Stimulated activated CD8-positive, alpha-beta memory T cell treated with anti-CD3 and anti-CD28 coated beads, Interleukin-2, amount 100 ng/mL, for 48 hours (primary cell): ENCODE results near the gene CACNA2D3.

Experiments
- DNase-seq, 2 donors: peaks; one replicate each; pipeline ENCODE4 v3.0.0-alpha.2; 2020; ENCODE audit warnings: low read depth in 2 of 2

CACNA2D3 gene

DNA sequence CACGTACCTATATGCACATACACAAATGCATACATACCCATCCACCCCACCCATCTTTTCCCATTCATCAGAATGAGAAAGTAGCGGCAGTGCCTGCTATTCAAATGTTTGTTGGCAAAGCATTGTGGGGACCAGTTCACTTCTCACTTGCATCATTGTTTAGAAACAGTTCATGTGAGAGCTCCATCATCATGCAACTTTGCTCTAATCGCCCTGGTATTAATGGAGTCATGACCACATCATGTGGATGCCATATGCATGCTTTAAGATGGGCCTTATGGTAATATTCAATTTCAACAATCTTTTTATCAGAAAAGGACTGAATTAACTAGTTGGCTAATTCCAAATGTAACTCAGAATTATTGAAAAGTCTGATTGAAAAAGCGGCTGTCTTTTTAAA, 725.0 kb downstream of the CACNA2D3 start:
- DNase-seq, result no peak

DNA sequence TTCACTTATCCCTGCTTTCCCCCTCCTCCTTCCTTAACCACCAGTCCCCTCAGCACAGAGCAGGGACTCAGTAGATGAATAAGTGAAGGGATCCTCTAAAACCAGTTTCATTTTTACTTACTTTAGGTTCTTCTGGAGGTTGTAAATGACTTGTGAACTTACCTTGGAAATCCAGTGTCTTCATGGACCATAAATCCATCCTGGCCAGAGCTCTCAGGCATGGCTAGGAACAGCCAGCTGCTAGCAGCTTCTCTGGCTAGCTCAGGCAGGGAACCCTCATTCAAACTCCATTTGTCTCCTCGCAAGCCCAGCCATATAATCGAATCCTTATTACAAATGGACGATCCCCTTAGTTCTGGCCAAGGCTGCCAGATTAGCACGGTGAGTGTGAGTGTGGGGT, 727.0 kb downstream of the CACNA2D3 start:
- DNase-seq, result no peak

DNA sequence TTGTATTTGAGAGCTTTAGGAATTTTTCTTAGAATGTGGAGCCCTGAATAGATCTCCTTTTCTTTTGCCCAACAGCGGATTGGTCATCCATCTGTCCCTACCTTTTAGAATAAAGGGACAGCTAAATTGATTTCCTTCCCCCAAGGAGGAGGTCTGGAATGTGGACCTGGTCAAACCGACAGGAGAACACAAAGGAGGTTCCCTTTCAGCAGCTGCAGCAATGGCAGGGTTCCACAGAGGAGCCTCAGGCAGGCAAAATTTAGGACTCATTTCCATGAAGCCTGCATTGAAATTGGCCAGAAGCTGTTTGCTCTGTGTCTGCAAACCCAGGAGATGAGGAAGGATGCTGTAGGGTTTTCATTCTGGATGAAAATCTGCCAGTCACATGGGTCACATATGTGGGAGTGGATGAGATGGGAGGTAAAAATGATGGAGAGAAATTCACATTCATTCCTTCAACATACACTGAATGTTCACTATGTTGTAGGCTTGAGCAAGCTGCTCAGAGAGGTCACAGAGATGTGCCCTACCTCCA, 728.2 kb downstream of the CACNA2D3 start:
- no peak for DNase-seq

DNA sequence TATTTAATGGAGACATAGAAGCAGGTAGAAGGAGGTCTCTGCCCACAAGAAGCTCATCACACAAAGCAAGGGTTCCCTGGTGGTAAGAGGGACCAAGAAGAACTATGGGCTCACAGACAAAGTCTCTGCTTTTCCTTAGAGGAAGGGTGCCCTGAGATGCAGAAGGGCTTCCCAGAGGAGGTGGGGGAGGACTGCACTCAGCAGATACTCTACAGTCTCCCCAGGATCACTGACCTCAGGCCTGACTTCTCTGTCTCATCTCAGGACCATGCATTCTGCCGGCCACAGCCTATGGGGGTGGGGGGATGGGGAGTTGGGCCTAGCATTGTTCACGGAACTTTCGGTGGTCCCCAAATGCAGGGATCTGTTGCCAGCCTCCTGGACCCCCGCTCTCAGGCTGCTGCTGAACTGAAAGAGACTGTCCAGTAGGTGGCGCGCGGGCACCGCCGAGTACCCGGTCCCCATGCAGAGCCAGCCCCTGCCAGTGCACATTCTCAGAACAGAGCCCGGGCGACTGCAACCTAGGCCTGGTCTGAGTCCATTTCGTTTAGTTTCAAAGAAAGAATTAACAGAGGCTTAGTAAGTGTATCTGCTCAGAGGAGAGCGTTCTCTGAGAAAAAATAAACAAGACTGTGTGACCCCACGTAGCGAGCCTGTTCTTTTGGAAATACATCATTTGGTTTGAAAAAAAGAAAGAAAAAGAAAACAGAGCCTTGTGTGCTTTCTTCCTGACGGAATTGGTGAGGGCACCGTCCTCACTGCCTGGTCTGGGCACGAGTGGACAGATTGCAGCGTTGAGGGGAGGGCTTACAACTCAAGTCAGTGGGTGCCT, 731.4 kb downstream of the CACNA2D3 start:
- DNase-seq, result peak; percentile 37 to 39

DNA sequence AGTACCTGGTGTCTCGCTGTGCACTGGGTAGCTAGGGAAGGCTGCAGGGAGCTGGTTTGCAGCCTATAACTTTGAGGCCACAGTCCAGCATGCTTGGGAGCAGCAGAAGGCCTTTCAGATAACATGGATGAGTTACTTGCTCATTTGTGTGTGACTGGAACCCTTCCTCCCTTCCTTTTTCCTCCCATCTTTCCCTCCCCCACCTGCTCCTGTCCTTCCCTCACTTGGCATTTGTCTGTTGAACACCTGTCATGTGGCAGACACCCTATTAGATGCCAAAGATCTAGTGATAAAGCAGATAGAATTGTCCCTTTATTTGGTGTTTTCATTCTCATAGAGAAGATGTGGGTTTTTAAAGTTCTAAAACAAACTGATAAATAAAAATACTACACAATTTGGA, 733.9 kb downstream of the CACNA2D3 start:
- DNase-seq, result no peak

DNA sequence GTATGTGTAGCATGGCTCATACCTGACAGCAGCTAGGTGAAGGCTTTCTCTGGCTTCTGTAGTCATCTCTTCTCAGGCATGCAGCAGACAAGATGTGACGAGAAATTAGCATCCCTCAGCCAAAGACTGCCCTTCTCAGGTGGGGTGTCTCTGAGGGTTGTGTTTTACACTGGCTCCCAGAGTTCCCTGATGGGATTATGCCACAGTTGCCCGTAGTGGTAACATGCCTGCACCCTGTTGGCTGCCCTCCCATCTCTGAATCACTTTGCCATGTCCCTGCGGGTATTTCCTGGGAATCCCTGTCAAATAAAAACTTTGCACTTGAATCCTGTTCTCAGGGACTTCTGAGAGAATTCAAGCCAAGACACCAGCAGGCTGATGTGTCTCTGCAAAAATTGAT, 735.0 kb downstream of the CACNA2D3 start:
- DNase-seq, result no peak

DNA sequence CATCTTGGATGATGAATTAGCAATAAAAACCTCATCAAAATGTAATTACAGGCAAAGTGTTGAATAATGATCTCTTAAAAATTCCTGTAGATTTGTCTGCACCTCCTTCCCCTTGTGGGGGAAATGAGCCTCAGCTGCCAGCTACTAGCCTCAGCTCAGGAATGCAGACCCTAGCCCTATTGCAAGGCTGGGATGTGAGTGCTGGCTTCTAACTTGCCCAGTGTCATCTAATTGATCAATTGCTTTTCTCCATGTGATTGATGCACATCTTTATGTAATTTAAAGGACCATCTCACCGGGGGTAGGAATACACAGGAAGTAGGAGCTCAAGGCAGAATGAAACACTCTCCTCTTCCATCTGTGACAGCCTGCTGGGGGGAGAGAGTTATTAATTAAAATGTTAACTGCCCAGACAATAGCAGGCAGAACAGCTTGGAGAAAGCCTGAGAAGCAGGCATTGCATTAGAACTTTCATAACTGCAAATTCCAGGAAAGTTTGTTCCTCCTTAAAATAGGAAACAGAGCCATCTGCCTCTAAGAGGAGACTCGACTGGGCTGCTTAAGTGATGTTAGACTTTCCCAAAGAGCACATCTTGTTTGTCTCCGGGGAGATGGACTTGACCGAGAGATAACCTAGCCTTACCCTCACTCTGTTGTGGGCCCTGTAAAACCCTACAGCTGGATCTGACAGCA, 735.9 kb downstream of the CACNA2D3 start:
- no peak for DNase-seq

DNA sequence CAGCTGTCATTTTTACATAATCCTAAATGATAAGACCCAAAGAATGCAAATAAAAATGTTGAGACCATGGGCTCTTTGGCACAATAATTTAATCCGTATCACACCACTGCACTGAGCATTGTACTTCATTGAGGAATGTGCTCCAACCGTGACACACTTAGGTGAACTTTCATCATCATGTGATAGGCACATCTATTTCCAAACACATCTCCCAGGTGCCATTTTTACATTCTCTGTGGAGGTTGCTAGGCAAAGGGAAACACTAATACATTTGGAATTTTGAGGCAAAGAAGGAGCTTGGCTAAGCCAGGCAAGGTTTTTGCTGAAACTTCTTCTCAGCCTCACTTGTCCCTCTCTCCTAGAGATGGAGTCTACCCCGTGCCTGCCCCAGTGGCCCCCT, 736.8 kb downstream of the CACNA2D3 start:
- DNase-seq, result no peak

DNA sequence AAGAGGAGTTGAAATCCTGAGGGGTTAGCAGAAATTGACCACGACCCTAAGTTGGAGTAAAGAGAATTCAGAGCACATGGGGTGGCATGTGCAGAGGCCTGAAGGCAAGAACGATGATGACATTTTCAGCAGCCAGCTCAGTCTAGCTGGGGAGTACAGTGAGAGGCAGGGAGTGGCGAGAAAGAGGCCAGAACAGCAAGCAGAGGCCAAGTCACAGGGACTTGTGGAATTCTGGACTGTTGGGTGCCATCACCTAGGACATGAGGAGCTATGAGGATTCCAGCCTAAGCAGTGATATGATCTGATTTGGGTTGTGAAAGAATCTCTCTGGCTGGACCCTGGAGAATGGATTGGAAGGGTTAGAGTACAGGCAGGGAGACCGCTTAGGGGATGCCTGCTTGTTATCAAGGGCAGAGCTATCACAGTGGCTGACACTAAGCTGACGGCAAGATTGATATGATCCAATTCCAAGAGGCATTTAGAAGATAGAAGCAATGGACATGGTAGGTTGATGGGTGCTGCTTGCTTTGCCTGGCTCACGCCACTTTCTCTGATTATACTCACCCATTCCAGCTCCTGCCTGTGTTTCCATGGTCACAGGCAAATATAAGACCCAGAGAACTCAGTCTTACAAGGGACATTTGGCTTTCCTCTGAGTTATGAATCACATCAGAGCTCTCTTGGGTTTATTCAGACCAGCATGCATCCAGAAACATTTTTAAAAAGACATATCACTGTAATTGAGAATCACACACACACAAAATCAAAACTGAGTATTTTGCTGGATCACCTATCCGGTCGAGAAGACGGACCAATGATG, 739.1 kb downstream of the CACNA2D3 start:
- DNase-seq, result no peak

DNA sequence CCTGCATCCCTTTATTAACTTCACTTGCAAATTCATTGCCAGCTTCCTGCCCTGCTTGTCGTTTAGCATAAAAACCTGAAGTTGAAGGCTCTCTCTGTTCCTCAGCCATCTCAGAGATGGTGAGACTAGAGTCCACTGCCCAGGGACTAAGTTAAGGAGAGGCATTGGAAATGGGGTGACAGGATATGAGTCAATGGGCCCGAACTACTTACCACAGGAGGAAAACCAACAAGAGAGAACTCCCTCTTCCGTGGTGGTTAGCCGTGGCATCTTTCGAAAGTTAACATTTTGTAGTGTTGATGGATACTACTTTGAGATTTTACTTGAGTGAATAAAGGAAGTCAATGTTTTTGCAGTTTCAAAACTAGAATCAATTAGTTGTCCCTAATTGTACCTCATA, 740.2 kb downstream of the CACNA2D3 start:
- DNase-seq, result no peak

DNA sequence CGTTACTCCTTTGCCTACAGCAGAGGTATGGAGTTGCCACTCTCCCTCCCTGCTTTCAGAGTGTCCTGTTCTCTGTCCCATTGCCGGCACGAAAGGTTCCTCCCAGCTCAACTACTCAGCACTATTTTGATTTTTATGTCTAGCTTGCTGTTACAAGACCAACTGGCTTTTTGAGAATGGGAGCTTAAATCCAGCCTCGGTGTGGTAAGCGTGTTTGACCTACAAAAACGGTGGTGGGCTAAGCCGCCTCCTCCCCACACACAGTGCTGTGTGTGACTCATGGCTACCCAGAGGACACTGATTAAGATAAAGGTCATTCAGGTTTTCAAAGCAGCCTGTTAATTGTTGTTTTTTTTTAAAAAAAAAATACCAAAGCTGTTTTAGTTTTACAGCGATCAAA, 741.0 kb downstream of the CACNA2D3 start:
- no peak for DNase-seq

DNA sequence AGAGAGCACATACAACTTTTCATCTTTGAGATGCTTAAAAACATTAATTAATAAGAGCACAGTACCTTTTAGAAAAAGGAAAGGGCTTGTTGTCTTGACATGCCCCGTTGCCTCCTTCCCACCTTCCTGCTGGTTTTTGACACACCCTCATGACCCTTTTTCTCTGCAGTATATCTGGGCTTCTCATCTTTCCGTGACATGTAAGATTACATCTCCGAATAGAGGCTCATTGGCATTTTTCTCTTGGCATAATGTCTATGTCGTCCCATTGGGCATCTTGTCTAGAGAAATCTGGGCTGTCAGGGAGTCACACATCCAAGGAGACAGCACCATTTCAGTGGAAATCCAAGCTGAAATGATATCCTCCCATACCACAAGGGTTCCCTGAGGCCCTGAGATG, 741.4 kb downstream of the CACNA2D3 start:
- DNase-seq, result no peak

DNA sequence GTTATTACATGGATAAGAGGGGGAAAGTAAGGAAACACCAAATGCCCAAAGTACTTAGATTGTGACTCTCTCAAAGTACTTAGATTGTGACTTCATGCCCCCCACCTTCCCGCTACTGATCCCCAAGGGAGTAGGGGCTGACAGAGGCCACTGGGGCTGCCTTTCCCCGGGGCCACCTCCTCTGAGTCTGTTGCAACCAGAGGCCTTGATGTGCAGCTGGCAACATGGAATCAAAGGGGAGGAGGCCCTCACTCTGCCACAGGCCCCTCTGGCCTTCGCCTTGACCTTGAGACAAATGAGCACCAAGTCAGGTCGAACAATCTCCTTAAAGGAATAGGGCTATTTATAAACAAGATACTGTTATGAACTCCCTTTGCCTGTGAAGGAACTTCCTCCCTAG, 743.0 kb downstream of the CACNA2D3 start:
- DNase-seq, result no peak

DNA sequence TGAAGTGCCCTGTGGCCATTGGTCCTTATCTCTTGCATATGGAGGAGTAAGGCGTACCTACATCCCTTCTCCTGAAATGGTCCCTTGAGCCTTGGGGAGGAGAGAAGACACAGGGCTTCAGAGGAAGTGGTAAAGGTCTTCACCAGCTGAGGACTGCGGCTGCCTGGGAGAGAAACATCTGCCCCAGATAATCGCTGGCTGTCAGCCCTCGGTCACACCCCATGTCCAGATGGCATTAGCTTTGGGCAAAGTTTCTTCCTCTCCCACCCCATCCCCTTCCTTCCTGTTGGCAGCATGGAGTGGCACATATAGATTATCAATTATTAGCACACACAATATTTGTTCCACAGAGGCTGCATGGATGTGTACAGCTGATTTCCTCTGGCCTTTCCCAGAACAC, 743.9 kb downstream of the CACNA2D3 start:
- DNase-seq, result no peak

DNA sequence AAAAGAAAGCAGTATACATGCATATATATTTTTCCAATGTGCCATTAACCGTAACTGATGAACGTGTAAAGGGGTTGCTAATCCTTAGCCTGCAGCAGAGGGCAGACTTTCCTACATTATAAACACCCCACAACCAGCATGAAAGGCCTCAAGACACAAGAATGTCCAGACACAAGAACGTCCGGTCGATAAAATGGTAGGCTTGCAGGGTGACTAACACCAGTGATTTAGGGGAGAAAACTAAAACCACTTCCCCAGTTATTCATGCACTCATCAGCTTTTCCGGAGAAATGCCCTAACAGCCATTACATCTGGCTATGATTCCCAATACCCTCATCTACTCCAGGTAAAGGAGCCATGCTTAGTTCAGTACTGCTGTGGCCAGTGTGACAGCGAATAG, 748.1 kb downstream of the CACNA2D3 start:
- no peak for DNase-seq

DNA sequence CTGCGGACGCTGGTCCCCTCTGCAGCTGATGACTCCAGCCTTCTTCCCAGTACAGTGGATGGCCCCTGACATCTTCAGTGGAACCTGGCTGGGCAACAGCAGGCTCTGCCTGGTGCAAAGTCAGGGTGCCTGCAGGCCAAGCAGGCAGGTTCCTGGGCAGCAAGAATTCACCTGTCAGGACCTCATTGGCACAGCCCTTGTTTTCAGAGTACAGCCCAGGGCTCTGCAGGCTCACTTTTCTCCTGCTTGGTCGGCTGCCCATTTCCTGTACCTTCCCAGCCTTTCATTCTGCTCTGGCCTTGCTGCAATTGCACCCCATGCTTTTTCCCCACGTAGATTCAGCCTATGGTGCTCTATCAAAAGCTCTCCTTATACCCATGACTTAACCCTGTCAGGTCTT, 749.5 kb downstream of the CACNA2D3 start:
- no peak for DNase-seq

DNA sequence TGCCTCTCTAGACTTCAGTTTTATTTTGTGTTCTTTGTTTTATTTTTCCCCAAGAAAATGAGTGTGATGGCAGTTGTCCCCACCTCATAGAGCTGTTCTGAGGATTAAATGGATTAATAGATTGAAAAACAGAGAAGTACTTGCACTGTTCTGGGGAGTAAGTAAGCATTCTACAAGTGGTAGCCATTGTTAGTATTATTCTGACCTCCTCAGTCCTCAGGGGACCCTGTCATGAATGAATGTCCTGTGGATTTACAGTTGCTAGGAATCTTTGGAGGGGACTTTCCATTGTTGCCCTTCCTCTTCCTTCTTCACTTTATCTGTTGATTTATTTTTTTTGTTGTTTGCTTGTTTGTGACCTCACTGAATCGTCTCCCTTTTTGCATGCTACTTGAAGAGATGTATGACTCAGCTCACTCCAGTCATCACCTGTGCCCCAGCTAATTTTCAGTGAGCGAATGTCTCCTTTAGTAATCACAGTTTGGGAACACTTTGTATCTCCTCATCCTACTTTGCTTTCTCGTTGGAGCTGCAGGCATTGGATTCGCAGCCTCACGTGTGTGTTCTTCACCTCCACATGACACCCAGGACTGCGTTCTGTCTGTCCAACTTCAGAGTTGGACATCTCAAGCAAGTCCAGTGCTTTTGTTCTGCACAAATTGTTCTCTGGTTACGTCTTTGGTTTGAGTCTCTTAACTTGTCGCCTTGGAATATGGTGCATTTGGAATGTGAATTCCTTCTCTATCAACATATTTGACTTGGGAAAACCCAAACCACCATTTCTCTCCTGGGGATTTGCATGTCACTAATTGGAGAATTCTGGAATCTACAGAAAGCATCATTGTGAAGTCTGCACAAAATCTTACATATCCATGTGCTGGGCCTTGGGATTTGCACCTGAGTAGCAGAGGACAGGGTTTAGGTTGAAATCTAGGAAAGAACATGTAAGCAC, 751.0 kb downstream of the CACNA2D3 start:
- DNase-seq, result no peak

DNA sequence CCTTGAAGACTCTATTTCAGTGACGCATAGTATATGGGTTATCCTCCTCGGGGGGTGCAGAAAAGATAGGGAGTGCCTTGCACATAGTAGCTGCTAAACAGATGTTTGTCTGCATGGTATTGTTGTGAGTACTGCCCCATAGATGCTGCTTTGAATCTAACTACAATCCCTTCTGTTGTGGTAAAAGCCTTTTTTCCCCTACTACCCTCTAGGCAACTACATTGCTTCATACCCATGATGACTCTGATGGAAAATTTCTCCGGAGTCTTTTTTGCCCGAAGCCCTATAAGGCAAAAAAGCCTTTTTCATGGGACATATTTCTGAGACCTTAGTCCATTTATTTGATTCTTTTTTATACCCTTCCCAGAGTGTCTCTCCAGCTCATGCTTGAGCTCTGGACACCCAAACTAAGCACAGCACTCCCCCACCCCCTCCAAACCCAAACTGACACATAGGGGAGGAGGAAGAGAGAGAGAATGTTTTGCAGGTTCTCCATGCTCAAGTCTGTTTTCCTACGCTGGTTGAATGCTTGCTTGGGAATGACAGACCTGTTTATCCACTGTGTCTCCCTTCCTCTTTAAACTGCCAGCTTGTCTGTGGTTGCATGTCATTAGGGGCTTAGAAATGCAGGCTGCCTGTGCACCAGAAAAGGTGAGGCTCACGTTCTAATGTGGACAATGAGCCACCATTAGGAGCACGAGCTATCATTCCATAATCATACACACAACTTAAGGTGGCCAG, 752.6 kb downstream of the CACNA2D3 start:
- no peak for DNase-seq

DNA sequence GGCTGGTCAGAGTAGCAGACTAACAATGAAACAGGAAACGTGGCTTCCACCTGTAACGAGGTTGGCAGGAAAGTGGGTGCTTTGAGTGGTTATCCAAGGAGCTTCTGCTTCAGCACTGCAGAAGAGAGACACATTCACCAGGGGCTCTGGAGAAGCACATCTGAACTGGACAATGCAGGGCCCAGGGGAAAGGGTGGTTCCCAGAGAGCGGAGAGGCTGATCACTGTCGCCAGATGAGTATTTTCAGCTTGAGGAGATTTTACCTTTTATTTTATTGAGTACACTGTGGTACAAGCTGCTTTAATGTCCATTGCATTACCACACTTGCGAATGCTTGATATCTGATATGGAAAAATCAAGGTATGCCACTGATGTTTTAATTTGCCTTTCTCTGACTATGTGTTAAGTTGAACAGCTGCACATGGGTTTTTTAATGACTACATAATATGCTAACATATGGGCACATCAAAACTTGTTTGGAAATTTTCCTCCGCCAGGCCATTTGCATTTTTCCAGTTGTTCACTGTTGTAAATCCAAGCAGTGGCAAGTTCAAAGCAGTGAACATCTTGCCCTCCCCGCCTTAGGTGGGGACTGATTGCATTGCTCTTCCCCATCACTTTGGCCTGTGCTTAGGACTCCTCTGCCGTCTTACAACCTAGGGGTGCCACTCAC, 753.4 kb downstream of the CACNA2D3 start:
- no peak for DNase-seq

DNA sequence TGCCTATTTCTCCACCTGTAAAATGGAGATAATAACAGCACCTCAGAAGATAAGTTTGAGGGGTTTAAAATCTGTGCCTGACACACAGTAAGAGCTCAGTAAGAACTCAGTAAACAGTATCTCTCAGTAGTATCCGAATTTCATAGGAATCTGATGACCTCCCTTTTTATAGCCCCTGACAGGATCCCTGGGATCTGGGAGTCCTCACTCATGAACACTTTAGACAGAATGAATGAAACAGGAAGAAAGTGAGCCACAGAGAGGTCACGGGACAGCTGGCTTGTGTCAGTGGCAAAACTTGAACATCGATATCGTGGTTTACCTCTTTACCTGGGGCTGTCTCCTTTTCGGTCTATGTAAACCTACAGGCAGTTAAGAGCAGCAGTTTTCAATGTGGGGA, 754.3 kb downstream of the CACNA2D3 start:
- no peak for DNase-seq
